H9 (cell line): ENCODE data around the gene KIF13A. TPM values are rescaled to one million over a fixed set of nuclear protein-coding genes. Genes with fewer than 3 reads are reported as not detected.

Source experiments
- DNase-seq: peaks from one replicate; pipeline ENCODE4 v3.0.0-alpha.2; 2017
- H2AFZ ChIP-seq: one replicate; pipeline ENCODE4 v1.6.1; 2013; ENCODE audit warnings: mild to moderate bottlenecking, low read length, control low read depth, moderate library complexity
- H2AK5ac ChIP-seq: 2 replicates; pipeline ENCODE4 v1.6.1; 2013; ENCODE audit warnings: low read length, control low read depth, mixed read lengths; ENCODE audit not compliant: insufficient read length
- H2BK120ac ChIP-seq: one replicate; pipeline ENCODE4 v1.6.1; 2013; ENCODE audit warnings: low read depth, mild to moderate bottlenecking, low read length, control low read depth, inconsistent platforms; ENCODE audit not compliant: poor library complexity, severe bottlenecking
- H2BK12ac ChIP-seq: 2 replicates; pipeline ENCODE4 v1.6.1; 2013; ENCODE audit warnings: low read length, control low read depth, mixed read lengths, low read depth; ENCODE audit not compliant: insufficient read length
- H2BK15ac ChIP-seq: 2 replicates; pipeline ENCODE4 v1.6.1; 2013; ENCODE audit warnings: low read depth, low read length, control low read depth
- H2BK20ac ChIP-seq: one replicate; pipeline ENCODE4 v1.6.1; 2013; ENCODE audit warnings: low read depth, mild to moderate bottlenecking, low read length, control low read depth, inconsistent platforms; ENCODE audit not compliant: poor library complexity, severe bottlenecking
- H2BK5ac ChIP-seq: 2 replicates; pipeline ENCODE4 v1.6.1; 2013; ENCODE audit warnings: low read length, control low read depth, mixed read lengths; ENCODE audit not compliant: insufficient read length
- H3K14ac ChIP-seq: 2 replicates; pipeline ENCODE4 v1.6.1; 2013; ENCODE audit warnings: low read length, control low read depth; ENCODE audit not compliant: insufficient read depth
- H3K18ac ChIP-seq: 2 replicates; pipeline ENCODE4 v1.6.1; 2013; ENCODE audit warnings: low read depth, mild to moderate bottlenecking, mixed read lengths, low read length, control low read depth; ENCODE audit not compliant: insufficient read length
- H3K23ac ChIP-seq: 2 replicates; pipeline ENCODE4 v1.6.1; 2013; ENCODE audit warnings: low read length, control low read depth, mixed read lengths, low read depth; ENCODE audit not compliant: insufficient read length
- H3K23me2 ChIP-seq: 2 replicates; pipeline ENCODE4 v1.6.1; 2013; ENCODE audit warnings: low read depth, mild to moderate bottlenecking, mixed read lengths, low read length, control low read depth; ENCODE audit not compliant: insufficient read length, poor library complexity, severe bottlenecking
- H3K27ac ChIP-seq: 2 replicates; pipeline ENCODE4 v1.5.1; 2013; ENCODE audit warnings: low read length, control low read depth, mixed read lengths, low read depth; ENCODE audit not compliant: insufficient read length
- H3K27me3 ChIP-seq: 2 replicates; pipeline ENCODE4 v1.6.1; 2013; ENCODE audit warnings: low read length, control low read depth, inconsistent platforms; ENCODE audit not compliant: insufficient read depth
- H3K4ac ChIP-seq: 2 replicates; pipeline ENCODE4 v1.6.1; 2013; ENCODE audit warnings: low read depth, mild to moderate bottlenecking, control low read depth, inconsistent platforms, low read length, moderate library complexity
- H3K4me1 ChIP-seq: 2 replicates; pipeline ENCODE4 v1.6.1; 2013; ENCODE audit warnings: low read length, control low read depth, inconsistent platforms; ENCODE audit not compliant: insufficient read depth
- H3K4me2 ChIP-seq: 2 replicates; pipeline ENCODE4 v1.6.1; 2013; ENCODE audit warnings: low read length, control low read depth, mixed read lengths; ENCODE audit not compliant: insufficient read length, insufficient read depth
- H3K56ac ChIP-seq: 2 replicates; pipeline ENCODE4 v1.6.1; 2013; ENCODE audit warnings: low read depth, mild to moderate bottlenecking, mixed read lengths, low read length, control low read depth; ENCODE audit not compliant: insufficient read length
- H3K79me1 ChIP-seq: 2 replicates; pipeline ENCODE4 v1.6.1; 2013; ENCODE audit warnings: low read depth, mild to moderate bottlenecking, moderate library complexity, low read length, control low read depth, inconsistent platforms; ENCODE audit not compliant: insufficient read depth, poor library complexity, severe bottlenecking
- H3K79me2 ChIP-seq: 2 replicates; pipeline ENCODE4 v1.6.1; 2013; ENCODE audit warnings: low read length, control low read depth, inconsistent platforms; ENCODE audit not compliant: insufficient read depth
- H3K9ac ChIP-seq: 2 replicates; pipeline ENCODE4 v1.6.1; 2013; ENCODE audit warnings: low read length, control low read depth, mixed read lengths; ENCODE audit not compliant: insufficient read length; ENCODE audit errors: extremely low read depth
- H3K9me3 ChIP-seq: one replicate; pipeline ENCODE4 v1.6.1; 2013; ENCODE audit warnings: low read depth, low read length, inconsistent platforms; ENCODE audit not compliant: control insufficient read depth
- H3T11ph ChIP-seq: one replicate; pipeline ENCODE4 v1.6.1; 2013; ENCODE audit warnings: mild to moderate bottlenecking, low read length, control low read depth, inconsistent platforms
- H4K20me1 ChIP-seq: one replicate; pipeline ENCODE4 v1.6.1; 2013; ENCODE audit not compliant: control insufficient read depth, insufficient read length, insufficient read depth
- H4K5ac ChIP-seq: 2 replicates; pipeline ENCODE4 v1.6.1; 2013; ENCODE audit warnings: low read depth, mild to moderate bottlenecking, mixed read lengths, low read length, control low read depth; ENCODE audit not compliant: insufficient read length
- H4K8ac ChIP-seq: replicated peaks from 2 replicates; pipeline ENCODE4 v1.6.1; 2013; ENCODE audit warnings: low read length, control low read depth, mixed read lengths, low read depth; ENCODE audit not compliant: insufficient read length
- H4K91ac ChIP-seq: 2 replicates; pipeline ENCODE4 v1.6.1; 2013; ENCODE audit warnings: low read depth, mild to moderate bottlenecking, moderate library complexity, mixed read lengths, low read length, control low read depth; ENCODE audit not compliant: insufficient read length
- H3K27ac Mint-ChIP-seq, 3 experiments: 2 replicates in 2 of 3; 3 replicates in 1 of 3; pipeline ENCODE4 v1.8.0; 2020 to 2021; ENCODE audit warnings: mixed read lengths in 3 of 3, mild to moderate bottlenecking in 1 of 3, moderate library complexity in 1 of 3
- H3K27me3 Mint-ChIP-seq: 2 replicates; pipeline ENCODE4 v1.8.0; 2021; ENCODE audit warnings: low read depth, mild to moderate bottlenecking, moderate library complexity, mixed read lengths
- H3K36me3 Mint-ChIP-seq, 3 experiments: 2 replicates in 2 of 3; 3 replicates in 1 of 3; pipeline ENCODE4 v1.8.0; 2020 to 2021; ENCODE audit warnings: low read depth in 3 of 3, mixed read lengths in 3 of 3; ENCODE audit not compliant: insufficient read depth in 1 of 3
- H3K4me1 Mint-ChIP-seq, 2 experiments: 2 replicates each; pipeline ENCODE4 v1.8.0; 2020; ENCODE audit warnings: mixed read lengths in 2 of 2
- H3K4me3 Mint-ChIP-seq, 2 experiments: 2 replicates in 1 of 2; 3 replicates in 1 of 2; pipeline ENCODE4 v1.8.0; 2020 to 2021; ENCODE audit warnings: mild to moderate bottlenecking in 2 of 2, mixed read lengths in 2 of 2, moderate library complexity in 1 of 2
- H3K9me3 Mint-ChIP-seq, 2 experiments: 2 replicates in 1 of 2; 3 replicates in 1 of 2; pipeline ENCODE4 v1.8.0; 2020; ENCODE audit warnings: mild to moderate bottlenecking in 2 of 2, mixed read lengths in 2 of 2, moderate library complexity in 1 of 2
- WGBS: extraction: QIAGEN DNeasy Blood & Tissue Kit; methylation state at CpG from one replicate; pipeline ENCODE4 v1.1.7; 2013; ENCODE audit warnings: missing lambda C conversion rate, low lambda C conversion rate, mixed read lengths; ENCODE audit not compliant: insufficient read length; ENCODE audit errors: extremely low coverage; 5-methylcytosine and 5-hydroxymethylcytosine counted together
- total RNA-seq: library from RNA; stranded (reverse); gene quantifications from 2 replicates; pipeline ENCODE4 v1.2.1, GENCODE V29; 2021
- TF ChIP-seq, protein P1 (sequence below): fragments of 200-600 bp; sonication (generic); conservative IDR thresholded peaks from 3 replicates; pipeline ENCODE4 v1.8.0; 2021; ENCODE audit warnings: antibody characterized with exemption, mild to moderate bottlenecking

Gene KIF13A
- total RNA-seq, 1 experiment from 2014 or later = 38.2 TPM

DNA sequence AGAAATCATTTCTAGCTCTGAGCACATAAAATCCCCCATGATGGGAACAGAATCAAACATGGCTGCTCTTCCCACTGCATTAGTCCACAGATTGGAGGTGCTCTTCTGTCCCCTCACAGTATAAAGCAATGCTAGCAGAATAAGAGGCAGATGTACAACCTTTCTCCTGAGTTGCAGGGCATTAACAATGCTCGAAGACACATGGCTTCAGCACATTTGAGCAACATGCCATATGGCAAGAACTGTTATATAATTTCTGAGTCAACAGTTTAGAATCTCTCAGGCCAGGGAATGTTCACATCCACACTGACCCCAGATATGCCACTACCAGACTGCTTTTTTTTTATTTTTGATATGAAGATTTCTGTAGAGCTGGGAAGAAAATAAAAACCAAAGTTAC is 119.6 kb downstream of the KIF13A start:
- H4K5ac ChIP-seq = no peak overlapping the region
- no peak overlapping the region for H3K4me2 ChIP-seq

More for the DNA sequence above, 119.6 kb downstream of the KIF13A start:
- Histone ChIP-seq H2BK12ac (no peak overlapping the region), H3T11ph (no peak overlapping the region), H2BK20ac (no peak overlapping the region), H3K4ac (no peak overlapping the region), H2BK5ac (no peak overlapping the region), H4K20me1 (no peaks in the 10 kb centered on the region), H3K56ac (no peak overlapping the region), H3K14ac (no peak overlapping the region), H3K4me1 (no peaks in the 10 kb centered on the region), H3K27me3 (no peaks in the 10 kb centered on the region), H3K18ac (no peak overlapping the region), H3K27ac (no peak overlapping the region), H3K9ac (no peak overlapping the region), H3K23me2 (no peaks in the 10 kb centered on the region), H2BK120ac (no peak overlapping the region), H2BK15ac (no peak overlapping the region), H4K8ac (no peak overlapping the region), H3K9me3 (no peaks in the 10 kb centered on the region), H2AFZ (no peak overlapping the region), H2AK5ac (no peak overlapping the region), H3K79me2 (no peaks in the 10 kb centered on the region), H3K79me1 (no peaks in the 10 kb centered on the region), H4K91ac (no peak overlapping the region), H3K23ac (no peak overlapping the region)
- Mint-ChIP-seq H3K9me3 (no peaks in the 10 kb centered on the region), H3K27ac (peak overlapping the region in 1 of 3 experiments; percentile 13; a peak in 1 of 7 replicates), H3K36me3 (no peaks in the 10 kb centered on the region; a peak in 3 of 7 replicates), H3K4me1 (peaks cover 2 to 8% of the 10 kb centered on the region in 2 experiments; a peak in 1 of 4 replicates), H3K27me3 (no peaks in the 10 kb centered on the region), H3K4me3 (no peak overlapping the region)
- DNase-seq = no peak
- TF ChIP-seq, protein P1, sequence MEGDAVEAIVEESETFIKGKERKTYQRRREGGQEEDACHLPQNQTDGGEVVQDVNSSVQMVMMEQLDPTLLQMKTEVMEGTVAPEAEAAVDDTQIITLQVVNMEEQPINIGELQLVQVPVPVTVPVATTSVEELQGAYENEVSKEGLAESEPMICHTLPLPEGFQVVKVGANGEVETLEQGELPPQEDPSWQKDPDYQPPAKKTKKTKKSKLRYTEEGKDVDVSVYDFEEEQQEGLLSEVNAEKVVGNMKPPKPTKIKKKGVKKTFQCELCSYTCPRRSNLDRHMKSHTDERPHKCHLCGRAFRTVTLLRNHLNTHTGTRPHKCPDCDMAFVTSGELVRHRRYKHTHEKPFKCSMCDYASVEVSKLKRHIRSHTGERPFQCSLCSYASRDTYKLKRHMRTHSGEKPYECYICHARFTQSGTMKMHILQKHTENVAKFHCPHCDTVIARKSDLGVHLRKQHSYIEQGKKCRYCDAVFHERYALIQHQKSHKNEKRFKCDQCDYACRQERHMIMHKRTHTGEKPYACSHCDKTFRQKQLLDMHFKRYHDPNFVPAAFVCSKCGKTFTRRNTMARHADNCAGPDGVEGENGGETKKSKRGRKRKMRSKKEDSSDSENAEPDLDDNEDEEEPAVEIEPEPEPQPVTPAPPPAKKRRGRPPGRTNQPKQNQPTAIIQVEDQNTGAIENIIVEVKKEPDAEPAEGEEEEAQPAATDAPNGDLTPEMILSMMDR = no peak
- WGBS = no CpG with 5 or more reads among the region's 1 CpG
